WTC11 (cell line): ENCODE results near the gene CCDC107.

Source experiments
- ARID4B ChIP-seq: sonication (generic); formaldehyde crosslinking; IDR thresholded peaks from 2 replicates; pipeline ENCODE4 v1.8.0; 2023; ENCODE audit warnings: missing genetic modification reagents, mild to moderate bottlenecking, borderline replicate concordance
- ATF2 ChIP-seq: sonication (generic); formaldehyde crosslinking; IDR thresholded peaks from 2 replicates; pipeline ENCODE4 v1.8.1; 2022; ENCODE audit warnings: low read depth, missing genetic modification reagents, borderline replicate concordance
- FOXK1 ChIP-seq: sonication (generic); formaldehyde crosslinking; IDR thresholded peaks from 2 replicates; pipeline ENCODE4 v1.8.0; 2022; ENCODE audit warnings: mild to moderate bottlenecking, moderate library complexity, missing genetic modification reagents
- JUN ChIP-seq: sonication (generic); formaldehyde crosslinking; IDR thresholded peaks from 2 replicates; pipeline ENCODE4 v1.8.0; 2023; ENCODE audit warnings: mild to moderate bottlenecking, missing genetic modification reagents
- RELA ChIP-seq: sonication (generic); formaldehyde crosslinking; IDR thresholded peaks from 2 replicates; pipeline ENCODE4 v1.8.1; 2022; ENCODE audit warnings: missing genetic modification reagents, mild to moderate bottlenecking, borderline replicate concordance
- SP1 ChIP-seq: sonication (generic); formaldehyde crosslinking; conservative IDR thresholded peaks from 2 replicates; pipeline ENCODE4 v1.8.1; 2022; ENCODE audit warnings: missing genetic modification reagents
- STAT6 ChIP-seq: sonication (generic); formaldehyde crosslinking; conservative IDR thresholded peaks from 2 replicates; pipeline ENCODE4 v1.8.1; 2023; ENCODE audit warnings: mild to moderate bottlenecking, low read depth, missing genetic modification reagents, moderate library complexity
- TEAD4 ChIP-seq: sonication (generic); formaldehyde crosslinking; IDR thresholded peaks from 2 replicates; pipeline ENCODE4 v1.8.0; 2022; ENCODE audit warnings: mild to moderate bottlenecking, missing genetic modification reagents
- ZBTB43 ChIP-seq: sonication (generic); formaldehyde crosslinking; IDR thresholded peaks from 2 replicates; pipeline ENCODE4 v1.8.1; 2023; ENCODE audit warnings: mild to moderate bottlenecking, missing genetic modification reagents
- ZNF317 ChIP-seq: sonication (generic); formaldehyde crosslinking; IDR thresholded peaks from 2 replicates; pipeline ENCODE4 v1.8.1; 2023; ENCODE audit warnings: low read depth, mild to moderate bottlenecking, moderate library complexity, missing genetic modification reagents, borderline replicate concordance
- TF ChIP-seq, protein P1 (sequence below): fragments of 200-600 bp; IDR thresholded peaks from 2 replicates; pipeline ENCODE4 v1.8.0; 2022; ENCODE audit warnings: antibody characterized with exemption
- TF ChIP-seq, protein P2 (sequence below): sonication (generic); formaldehyde crosslinking; IDR thresholded peaks from 2 replicates; pipeline ENCODE4 v1.8.0; 2022; ENCODE audit warnings: mild to moderate bottlenecking, missing genetic modification reagents

GRCh38 chr9:35615981-35616680, 42.0 kb upstream of the CCDC107 start:
- TF ChIP-seq, protein P1, sequence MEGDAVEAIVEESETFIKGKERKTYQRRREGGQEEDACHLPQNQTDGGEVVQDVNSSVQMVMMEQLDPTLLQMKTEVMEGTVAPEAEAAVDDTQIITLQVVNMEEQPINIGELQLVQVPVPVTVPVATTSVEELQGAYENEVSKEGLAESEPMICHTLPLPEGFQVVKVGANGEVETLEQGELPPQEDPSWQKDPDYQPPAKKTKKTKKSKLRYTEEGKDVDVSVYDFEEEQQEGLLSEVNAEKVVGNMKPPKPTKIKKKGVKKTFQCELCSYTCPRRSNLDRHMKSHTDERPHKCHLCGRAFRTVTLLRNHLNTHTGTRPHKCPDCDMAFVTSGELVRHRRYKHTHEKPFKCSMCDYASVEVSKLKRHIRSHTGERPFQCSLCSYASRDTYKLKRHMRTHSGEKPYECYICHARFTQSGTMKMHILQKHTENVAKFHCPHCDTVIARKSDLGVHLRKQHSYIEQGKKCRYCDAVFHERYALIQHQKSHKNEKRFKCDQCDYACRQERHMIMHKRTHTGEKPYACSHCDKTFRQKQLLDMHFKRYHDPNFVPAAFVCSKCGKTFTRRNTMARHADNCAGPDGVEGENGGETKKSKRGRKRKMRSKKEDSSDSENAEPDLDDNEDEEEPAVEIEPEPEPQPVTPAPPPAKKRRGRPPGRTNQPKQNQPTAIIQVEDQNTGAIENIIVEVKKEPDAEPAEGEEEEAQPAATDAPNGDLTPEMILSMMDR: no peak
- no peak for TF ChIP-seq ATF2
- no peak for TF ChIP-seq ARID4B (CRISPR knock-in tag)
- TF ChIP-seq, protein P2, sequence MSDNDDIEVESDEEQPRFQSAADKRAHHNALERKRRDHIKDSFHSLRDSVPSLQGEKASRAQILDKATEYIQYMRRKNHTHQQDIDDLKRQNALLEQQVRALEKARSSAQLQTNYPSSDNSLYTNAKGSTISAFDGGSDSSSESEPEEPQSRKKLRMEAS (CRISPR knock-in tag): no peak
- no peak for TF ChIP-seq ZNF317 (CRISPR knock-in tag)
- TF ChIP-seq ZBTB43: no peak
- no peak for TF ChIP-seq JUN (CRISPR knock-in tag)
- no peak for TF ChIP-seq TEAD4 (CRISPR knock-in tag)
- TF ChIP-seq STAT6 (CRISPR knock-in tag): no peak
- TF ChIP-seq SP1 (CRISPR knock-in tag): no peak
- TF ChIP-seq RELA (CRISPR knock-in tag): no peak
- TF ChIP-seq FOXK1: no peak
